ENCODE measurements around the gene KRTAP5-3. TPM values are rescaled to one million over a fixed set of nuclear protein-coding genes. Genes with fewer than 3 reads are reported as not detected.
"Not testable (repeated sequence)": the region's sequence is repeated elsewhere in the genome, so short reads cannot be mapped to it uniquely, and the experiment has no call there.

The KRTAP5-3 gene
- total RNA-seq, 1 donor from 2014 or later: not detected

DNA sequence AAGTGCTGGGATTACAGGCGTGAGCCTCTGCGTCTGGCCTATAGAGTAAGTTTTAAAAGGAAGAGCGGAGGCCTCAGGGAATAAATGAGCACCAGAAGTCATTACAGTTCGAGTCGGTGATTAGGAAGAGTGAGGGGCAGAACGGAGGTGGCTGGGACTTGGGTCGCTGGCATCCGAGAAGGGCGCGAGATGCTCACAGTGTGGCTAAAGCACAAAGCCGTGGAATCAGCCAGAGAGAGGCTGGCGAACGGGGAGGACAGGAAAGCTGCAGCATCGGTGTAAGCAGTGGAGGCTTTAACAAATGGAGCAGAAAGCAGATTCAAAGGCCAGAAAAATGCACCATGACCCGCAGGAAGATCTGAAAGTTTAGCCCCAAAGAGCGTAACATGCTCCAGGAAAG is 16.4 kb upstream of the KRTAP5-3 start:
- Mint-ChIP-seq H3K9me3 (ENCODE audit: unreplicated experiment) (no peaks in the 10 kb centered on the region), H3K4me3 (ENCODE audit: unreplicated experiment) (no peak overlapping the region), H3K36me3 (ENCODE audit: unreplicated experiment) (no peaks in the 10 kb centered on the region), H3K4me1 (ENCODE audit: unreplicated experiment) (no peaks in the 10 kb centered on the region), H3K27ac (ENCODE audit: unreplicated experiment) (no peak overlapping the region), H3K27me3 (ENCODE audit: unreplicated experiment) (peaks cover 62% of the 10 kb centered on the region)
- no peak for DNase-seq (ENCODE audit: extremely low spot score, unreplicated experiment)
- TF ChIP-seq, protein P1, sequence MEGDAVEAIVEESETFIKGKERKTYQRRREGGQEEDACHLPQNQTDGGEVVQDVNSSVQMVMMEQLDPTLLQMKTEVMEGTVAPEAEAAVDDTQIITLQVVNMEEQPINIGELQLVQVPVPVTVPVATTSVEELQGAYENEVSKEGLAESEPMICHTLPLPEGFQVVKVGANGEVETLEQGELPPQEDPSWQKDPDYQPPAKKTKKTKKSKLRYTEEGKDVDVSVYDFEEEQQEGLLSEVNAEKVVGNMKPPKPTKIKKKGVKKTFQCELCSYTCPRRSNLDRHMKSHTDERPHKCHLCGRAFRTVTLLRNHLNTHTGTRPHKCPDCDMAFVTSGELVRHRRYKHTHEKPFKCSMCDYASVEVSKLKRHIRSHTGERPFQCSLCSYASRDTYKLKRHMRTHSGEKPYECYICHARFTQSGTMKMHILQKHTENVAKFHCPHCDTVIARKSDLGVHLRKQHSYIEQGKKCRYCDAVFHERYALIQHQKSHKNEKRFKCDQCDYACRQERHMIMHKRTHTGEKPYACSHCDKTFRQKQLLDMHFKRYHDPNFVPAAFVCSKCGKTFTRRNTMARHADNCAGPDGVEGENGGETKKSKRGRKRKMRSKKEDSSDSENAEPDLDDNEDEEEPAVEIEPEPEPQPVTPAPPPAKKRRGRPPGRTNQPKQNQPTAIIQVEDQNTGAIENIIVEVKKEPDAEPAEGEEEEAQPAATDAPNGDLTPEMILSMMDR (IDR thresholded peaks at IDR 0.05): no peak

DNA sequence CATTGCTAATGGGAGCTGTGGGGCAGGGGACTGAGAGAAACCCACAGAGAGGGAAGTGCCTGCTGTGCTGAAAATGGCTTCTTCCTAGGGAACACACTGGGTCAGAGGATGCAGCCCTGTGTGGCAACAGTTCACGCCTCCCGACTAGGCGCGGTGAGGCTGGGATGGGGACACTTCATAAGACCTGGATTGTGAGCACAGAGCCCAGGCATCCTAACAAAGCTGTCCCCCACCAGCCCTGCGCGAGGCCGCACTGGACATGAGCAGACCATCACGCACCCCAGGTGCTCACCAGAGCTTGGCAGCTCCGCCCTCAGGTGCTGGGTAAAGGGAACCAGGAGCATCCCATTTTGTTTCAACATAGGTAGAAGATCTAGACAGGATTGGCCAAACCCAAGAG is 15.5 kb upstream of the KRTAP5-3 start:
- DNase-seq (ENCODE audit: extremely low spot score, unreplicated experiment): no peak
- Mint-ChIP-seq H3K4me3 (ENCODE audit: unreplicated experiment) (no peak overlapping the region), H3K9me3 (ENCODE audit: unreplicated experiment) (no peaks in the 10 kb centered on the region), H3K4me1 (ENCODE audit: unreplicated experiment) (no peaks in the 10 kb centered on the region), H3K36me3 (ENCODE audit: unreplicated experiment) (no peaks in the 10 kb centered on the region), H3K27ac (ENCODE audit: unreplicated experiment) (no peak overlapping the region), H3K27me3 (ENCODE audit: unreplicated experiment) (peaks cover 60% of the 10 kb centered on the region)
- TF ChIP-seq, protein P1 (IDR thresholded peaks at IDR 0.05): no peak

DNA sequence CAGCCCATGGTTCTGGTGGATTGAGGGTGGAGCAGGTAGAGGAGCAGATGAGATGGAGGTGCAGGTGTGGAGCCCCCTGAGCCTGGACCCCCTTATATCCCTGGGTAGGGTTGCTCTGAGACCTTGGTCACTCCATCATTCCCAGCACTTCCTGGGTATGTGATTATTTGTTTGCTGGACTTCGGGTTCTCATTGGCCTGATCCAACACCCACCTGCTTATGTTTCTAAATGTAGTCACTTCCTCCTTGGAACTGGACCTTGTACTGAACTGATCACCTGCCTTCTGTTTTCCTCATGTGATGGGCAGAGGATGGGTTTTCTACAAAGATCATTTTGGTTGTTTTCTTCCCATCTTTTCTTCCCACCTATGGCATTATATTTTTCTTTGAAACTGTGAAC is 13.8 kb upstream of the KRTAP5-3 start, which contains the start of gene KRTAP5-4:
Gene KRTAP5-4 (minus strand): TSS at position 53 of the 400 bp plus-strand sequence. CDS start 45 bp downstream, at position 8.
- DNase-seq (ENCODE audit: extremely low spot score, unreplicated experiment): no peak
- Mint-ChIP-seq H3K27me3 (ENCODE audit: unreplicated experiment) (peaks cover 55% of the 10 kb centered on the region), H3K27ac (ENCODE audit: unreplicated experiment) (no peak within 1 kb of the TSS), H3K4me3 (ENCODE audit: unreplicated experiment) (no peak within 1 kb of the TSS), H3K36me3 (ENCODE audit: unreplicated experiment) (no peaks in the 10 kb centered on the region), H3K4me1 (ENCODE audit: unreplicated experiment) (no peaks in the 10 kb centered on the region), H3K9me3 (ENCODE audit: unreplicated experiment) (peaks cover 4% of the 10 kb centered on the region)
- TF ChIP-seq, protein P1 (IDR thresholded peaks at IDR 0.05): no peak

DNA sequence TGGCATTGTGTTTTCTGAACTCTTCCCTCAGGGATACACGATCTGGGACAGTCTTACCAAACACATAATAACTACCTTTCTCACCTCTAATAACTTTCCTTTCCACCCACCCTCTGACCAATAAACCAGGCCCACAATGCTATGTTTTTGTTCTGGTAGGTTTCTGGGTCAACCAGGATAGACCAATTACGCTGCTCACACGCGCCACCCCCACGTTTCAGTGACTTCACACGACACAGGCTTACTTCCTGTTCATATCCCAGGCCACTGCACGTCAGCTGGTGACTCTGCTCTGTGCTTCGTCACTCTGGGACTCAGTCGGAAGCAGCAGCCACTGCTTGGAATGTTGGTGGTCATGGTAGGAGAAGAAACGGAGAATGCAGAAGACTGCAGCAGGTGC is 11.2 kb upstream of the KRTAP5-3 start:
- H3K27me3 Mint-ChIP-seq (ENCODE audit: unreplicated experiment): peaks cover 57% of the 10 kb centered on the region
- no peak overlapping the region for H3K27ac Mint-ChIP-seq (ENCODE audit: unreplicated experiment)
- no peaks in the 10 kb centered on the region for H3K4me1 Mint-ChIP-seq (ENCODE audit: unreplicated experiment)
- DNase-seq (ENCODE audit: extremely low spot score, unreplicated experiment): no peak
- no peaks in the 10 kb centered on the region for H3K36me3 Mint-ChIP-seq (ENCODE audit: unreplicated experiment)
- TF ChIP-seq, protein P1 (IDR thresholded peaks at IDR 0.05): no peak
- peaks cover 4% of the 10 kb centered on the region for H3K9me3 Mint-ChIP-seq (ENCODE audit: unreplicated experiment)
- no peak overlapping the region for H3K4me3 Mint-ChIP-seq (ENCODE audit: unreplicated experiment)

DNA sequence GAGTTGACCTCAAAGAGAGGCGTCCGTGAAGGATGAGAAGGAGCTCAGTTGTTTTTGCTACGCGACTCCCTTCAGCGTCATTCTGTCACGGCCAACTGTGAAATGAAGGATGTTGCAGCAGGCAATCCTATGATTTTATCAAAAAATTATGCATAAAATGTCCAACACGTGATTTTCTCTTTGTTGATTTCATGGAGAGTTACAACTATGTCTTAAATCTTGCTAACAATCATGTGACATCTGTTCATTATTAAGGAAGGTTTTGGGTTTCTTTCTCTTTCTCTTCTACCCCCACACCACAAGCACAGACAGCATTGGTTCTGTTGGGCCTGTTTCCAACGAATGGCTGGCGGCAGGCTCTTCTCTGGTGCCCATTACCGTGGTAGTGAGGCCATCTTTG is 10.0 kb upstream of the KRTAP5-3 start:
- Mint-ChIP-seq H3K9me3 (ENCODE audit: unreplicated experiment) (peaks cover 4% of the 10 kb centered on the region), H3K27ac (ENCODE audit: unreplicated experiment) (no peak overlapping the region), H3K36me3 (ENCODE audit: unreplicated experiment) (no peaks in the 10 kb centered on the region), H3K4me3 (ENCODE audit: unreplicated experiment) (no peak overlapping the region), H3K27me3 (ENCODE audit: unreplicated experiment) (peaks cover 59% of the 10 kb centered on the region), H3K4me1 (ENCODE audit: unreplicated experiment) (no peaks in the 10 kb centered on the region)
- TF ChIP-seq, protein P1 (IDR thresholded peaks at IDR 0.05): no peak
- DNase-seq (ENCODE audit: extremely low spot score, unreplicated experiment): no peak

DNA sequence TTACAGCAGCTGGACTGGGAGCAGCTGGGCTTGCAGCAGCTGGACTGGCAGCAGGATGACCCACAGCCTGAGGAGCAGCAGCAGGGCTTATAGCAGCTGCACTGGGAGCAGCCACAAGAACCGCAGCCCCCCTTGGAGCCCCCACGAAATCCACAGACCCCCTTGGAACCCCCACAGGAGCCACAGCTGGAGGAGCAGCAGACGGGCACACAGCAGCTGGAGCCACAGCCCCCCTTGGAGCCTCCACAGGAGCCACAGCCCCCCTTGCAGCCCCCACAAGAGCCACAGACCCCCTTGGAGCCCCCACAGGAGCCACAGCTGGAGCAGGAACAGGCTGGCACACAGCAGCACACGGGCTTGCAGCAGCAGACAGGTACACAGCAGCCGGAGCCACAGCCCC is 362 bp downstream of the KRTAP5-3 start:
- not testable (repeated sequence) for H3K36me3 Mint-ChIP-seq (ENCODE audit: unreplicated experiment); H3K4me3 Mint-ChIP-seq (ENCODE audit: unreplicated experiment); DNase-seq (ENCODE audit: extremely low spot score, unreplicated experiment); H3K4me1 Mint-ChIP-seq (ENCODE audit: unreplicated experiment); H3K9me3 Mint-ChIP-seq (ENCODE audit: unreplicated experiment); H3K27ac Mint-ChIP-seq (ENCODE audit: unreplicated experiment)
- H3K27me3 Mint-ChIP-seq (ENCODE audit: unreplicated experiment): peaks cover 55% of the 10 kb centered on the region

DNA sequence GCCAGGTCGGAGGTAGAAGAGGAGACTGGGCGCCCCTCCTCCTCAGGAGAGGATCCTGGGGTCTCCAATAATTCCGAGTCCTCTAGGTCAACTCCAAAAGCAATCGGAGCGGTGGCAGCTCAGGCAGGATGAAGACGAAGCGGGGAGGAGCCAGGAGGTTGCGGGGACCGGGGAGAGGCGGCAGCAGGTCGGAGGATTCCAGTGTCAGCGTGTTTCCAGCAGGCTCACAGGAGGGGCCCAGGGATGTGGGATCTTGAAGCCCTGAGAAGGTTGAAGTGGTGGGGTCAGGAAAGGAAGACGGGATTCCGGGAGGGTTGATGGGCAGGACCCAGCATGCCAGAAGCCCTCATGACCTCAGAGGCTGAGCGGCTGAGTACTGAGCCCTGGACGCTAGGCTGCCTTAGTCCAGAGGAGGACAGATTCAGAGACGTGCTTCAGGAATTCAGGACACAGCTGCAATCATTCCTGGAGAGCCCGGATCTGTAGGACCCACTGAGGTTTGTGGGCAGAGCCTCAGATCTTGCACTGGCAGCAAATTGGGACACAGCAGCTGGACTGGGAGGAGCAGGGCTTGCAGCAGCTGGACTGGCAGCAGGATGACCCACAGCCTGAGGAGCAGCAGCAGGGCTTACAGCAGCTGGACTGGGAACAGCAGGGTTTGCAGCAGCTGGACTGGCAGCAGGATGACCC is 962 bp downstream of the KRTAP5-3 start:
- H3K36me3 Mint-ChIP-seq (ENCODE audit: unreplicated experiment); H3K4me1 Mint-ChIP-seq (ENCODE audit: unreplicated experiment); H3K9me3 Mint-ChIP-seq (ENCODE audit: unreplicated experiment); H3K27ac Mint-ChIP-seq (ENCODE audit: unreplicated experiment); H3K4me3 Mint-ChIP-seq (ENCODE audit: unreplicated experiment); DNase-seq (ENCODE audit: extremely low spot score, unreplicated experiment): not testable (repeated sequence)
- peaks cover 58% of the 10 kb centered on the region for H3K27me3 Mint-ChIP-seq (ENCODE audit: unreplicated experiment)

DNA sequence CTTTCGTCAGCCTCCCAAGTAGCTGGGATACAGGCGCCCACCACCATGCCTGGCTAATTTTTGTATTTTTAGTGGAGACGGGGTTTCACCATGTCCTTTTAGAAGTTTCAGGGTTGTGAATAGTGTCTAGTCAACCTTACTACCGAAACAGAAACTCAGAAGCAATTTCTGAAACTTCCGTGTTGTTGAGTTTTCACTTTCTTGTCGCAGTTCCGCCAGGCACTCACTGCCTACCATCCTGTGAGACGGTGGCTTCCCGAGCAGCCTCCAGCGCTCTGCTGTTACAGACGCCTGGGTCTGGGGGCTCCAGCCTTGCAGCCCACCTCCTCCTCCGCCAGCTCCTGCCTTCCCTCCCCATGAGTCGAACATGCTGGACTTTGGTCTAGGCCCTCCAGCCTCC is 2.3 kb downstream of the KRTAP5-3 start:
- not testable (repeated sequence) for DNase-seq (ENCODE audit: extremely low spot score, unreplicated experiment); H3K36me3 Mint-ChIP-seq (ENCODE audit: unreplicated experiment); H3K9me3 Mint-ChIP-seq (ENCODE audit: unreplicated experiment); H3K27ac Mint-ChIP-seq (ENCODE audit: unreplicated experiment); H3K4me3 Mint-ChIP-seq (ENCODE audit: unreplicated experiment); H3K4me1 Mint-ChIP-seq (ENCODE audit: unreplicated experiment)
- H3K27me3 Mint-ChIP-seq (ENCODE audit: unreplicated experiment): peaks cover 61% of the 10 kb centered on the region

Measured in osteocyte (in vitro differentiated cells).